Epithelial cell of proximal tubule (primary cell): ENCODE results near the gene NUP62. TPM values are rescaled to one million over a fixed set of nuclear protein-coding genes. Genes with fewer than 3 reads are reported as not detected.

Source experiments
- DNase-seq: peaks from one replicate; pipeline ENCODE4 v3.0.0-alpha.2; 2011; ENCODE audit warnings: low read depth
- H3K4me3 ChIP-seq: 2 replicates; pipeline ENCODE4 v1.5.1; 2011; ENCODE audit warnings: low read depth, mild to moderate bottlenecking, low read length
- total RNA-seq: library from RNA; depleted of rRNA; stranded (reverse); fragments of >200 nt; gene quantifications from 2 replicates; pipeline ENCODE4 v1.2.3, GENCODE V29; 2015
- TF ChIP-seq, protein P1 (sequence below): conservative IDR thresholded peaks from 2 replicates; pipeline ENCODE4 v1.5.1; 2012; ENCODE audit warnings: low read depth, mild to moderate bottlenecking, low read length

NUP62 gene
- total RNA-seq, 1 donor from 2014 or later, result 83.7 TPM

GRCh38 chr19:49956115-49956495 is 26.8 kb upstream of the NUP62 start:
- no peak overlapping the region for H3K4me3 ChIP-seq
- DNase-seq, result no peak
- TF ChIP-seq, protein P1, sequence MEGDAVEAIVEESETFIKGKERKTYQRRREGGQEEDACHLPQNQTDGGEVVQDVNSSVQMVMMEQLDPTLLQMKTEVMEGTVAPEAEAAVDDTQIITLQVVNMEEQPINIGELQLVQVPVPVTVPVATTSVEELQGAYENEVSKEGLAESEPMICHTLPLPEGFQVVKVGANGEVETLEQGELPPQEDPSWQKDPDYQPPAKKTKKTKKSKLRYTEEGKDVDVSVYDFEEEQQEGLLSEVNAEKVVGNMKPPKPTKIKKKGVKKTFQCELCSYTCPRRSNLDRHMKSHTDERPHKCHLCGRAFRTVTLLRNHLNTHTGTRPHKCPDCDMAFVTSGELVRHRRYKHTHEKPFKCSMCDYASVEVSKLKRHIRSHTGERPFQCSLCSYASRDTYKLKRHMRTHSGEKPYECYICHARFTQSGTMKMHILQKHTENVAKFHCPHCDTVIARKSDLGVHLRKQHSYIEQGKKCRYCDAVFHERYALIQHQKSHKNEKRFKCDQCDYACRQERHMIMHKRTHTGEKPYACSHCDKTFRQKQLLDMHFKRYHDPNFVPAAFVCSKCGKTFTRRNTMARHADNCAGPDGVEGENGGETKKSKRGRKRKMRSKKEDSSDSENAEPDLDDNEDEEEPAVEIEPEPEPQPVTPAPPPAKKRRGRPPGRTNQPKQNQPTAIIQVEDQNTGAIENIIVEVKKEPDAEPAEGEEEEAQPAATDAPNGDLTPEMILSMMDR, result no peak

DNA sequence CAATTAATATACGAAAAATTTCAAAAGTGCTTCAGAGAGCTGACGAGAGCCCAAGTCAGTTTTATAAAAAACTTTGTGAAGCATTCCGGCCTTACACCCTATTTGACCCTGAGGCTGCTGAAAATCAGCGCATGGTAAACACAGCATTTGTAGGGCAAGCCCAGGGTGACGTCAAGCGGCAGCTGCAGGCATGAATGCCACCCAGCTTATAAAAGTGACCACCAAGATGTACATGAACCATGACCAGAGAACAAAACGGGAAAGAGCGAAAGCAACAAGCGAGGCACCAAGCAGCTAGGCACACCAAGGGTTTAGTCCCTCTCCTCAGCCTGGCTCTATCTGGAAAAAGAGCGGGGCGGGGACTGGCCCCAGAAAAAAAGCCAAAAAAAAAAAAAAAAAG is 25.6 kb upstream of the NUP62 start:
- TF ChIP-seq, protein P1, result no peak
- H3K4me3 ChIP-seq, result no peak overlapping the region
- no peak for DNase-seq

DNA sequence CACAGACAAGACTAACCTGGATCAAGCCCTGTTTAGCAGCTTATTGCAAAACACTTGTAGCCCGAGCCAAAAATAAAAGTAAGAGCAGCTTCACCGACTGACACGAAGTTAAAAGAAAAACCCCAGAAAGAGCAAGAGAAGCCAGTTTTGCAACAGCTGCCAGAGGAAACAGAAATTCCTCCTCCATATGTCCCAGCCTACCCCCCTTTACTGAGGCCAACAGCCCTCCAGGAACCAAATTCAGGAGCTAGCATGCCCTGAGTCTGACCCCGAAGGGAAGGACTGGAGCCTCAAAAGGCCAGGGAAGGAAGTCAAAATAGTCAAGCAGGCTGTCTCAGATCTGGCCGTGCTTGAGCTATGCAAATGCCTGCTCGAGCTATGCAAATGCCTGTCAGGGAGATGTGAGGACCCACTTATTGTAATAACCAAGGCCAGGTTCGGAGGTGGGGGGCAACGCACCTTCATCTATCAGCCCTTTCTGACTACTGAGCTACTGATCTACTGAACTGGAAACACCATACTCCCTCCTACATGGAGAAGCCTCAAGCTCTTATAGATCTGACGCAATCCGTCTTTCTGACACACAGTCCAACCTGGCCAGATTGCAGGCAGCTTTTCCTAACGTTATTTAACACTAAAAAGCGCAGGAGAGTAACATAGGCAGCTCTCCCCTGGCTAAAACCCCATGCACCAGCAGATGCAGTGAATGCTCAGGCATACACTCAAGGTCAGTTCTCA is 25.0 kb upstream of the NUP62 start:
- TF ChIP-seq, protein P1, result no peak
- H3K4me3 ChIP-seq, result no peak overlapping the region
- DNase-seq, result no peak

GRCh38 chr19:49953416-49953815 is 24.1 kb upstream of the NUP62 start:
- TF ChIP-seq, protein P1, result no peak
- DNase-seq, result no peak
- H3K4me3 ChIP-seq, result no peak overlapping the region

DNA sequence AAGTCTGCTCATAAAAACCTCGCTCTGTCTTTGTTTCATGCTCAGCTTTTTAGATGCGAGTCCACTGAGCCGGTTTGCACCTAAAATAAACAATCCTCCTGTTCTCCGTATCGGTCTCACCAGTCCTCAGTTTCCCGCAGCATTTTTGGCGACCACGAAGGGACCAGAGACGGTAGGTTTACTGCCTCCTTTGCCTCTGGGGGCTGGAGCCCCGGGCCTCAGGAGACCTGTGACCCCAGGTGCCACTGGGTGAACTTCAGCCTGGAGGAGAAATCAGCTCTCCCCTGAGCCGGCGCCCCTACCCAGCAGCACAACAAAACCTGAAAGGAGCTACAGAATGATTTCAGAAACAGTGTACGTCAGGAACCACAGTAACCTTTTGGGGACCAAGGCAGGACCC is 23.6 kb upstream of the NUP62 start:
- no peak for DNase-seq
- no peak overlapping the region for H3K4me3 ChIP-seq
- TF ChIP-seq, protein P1, result no peak

GRCh38 chr19:49952479-49952836 is 23.2 kb upstream of the NUP62 start:
- no peak for DNase-seq
- no peak overlapping the region for H3K4me3 ChIP-seq
- TF ChIP-seq, protein P1, result no peak

GRCh38 chr19:49951806-49952478 is 22.6 kb upstream of the NUP62 start:
- DNase-seq, result no peak
- TF ChIP-seq, protein P1, result no peak
- H3K4me3 ChIP-seq, result no peak overlapping the region
